ENCODE results near the gene PRSS23.

PRSS23 gene

DNA sequence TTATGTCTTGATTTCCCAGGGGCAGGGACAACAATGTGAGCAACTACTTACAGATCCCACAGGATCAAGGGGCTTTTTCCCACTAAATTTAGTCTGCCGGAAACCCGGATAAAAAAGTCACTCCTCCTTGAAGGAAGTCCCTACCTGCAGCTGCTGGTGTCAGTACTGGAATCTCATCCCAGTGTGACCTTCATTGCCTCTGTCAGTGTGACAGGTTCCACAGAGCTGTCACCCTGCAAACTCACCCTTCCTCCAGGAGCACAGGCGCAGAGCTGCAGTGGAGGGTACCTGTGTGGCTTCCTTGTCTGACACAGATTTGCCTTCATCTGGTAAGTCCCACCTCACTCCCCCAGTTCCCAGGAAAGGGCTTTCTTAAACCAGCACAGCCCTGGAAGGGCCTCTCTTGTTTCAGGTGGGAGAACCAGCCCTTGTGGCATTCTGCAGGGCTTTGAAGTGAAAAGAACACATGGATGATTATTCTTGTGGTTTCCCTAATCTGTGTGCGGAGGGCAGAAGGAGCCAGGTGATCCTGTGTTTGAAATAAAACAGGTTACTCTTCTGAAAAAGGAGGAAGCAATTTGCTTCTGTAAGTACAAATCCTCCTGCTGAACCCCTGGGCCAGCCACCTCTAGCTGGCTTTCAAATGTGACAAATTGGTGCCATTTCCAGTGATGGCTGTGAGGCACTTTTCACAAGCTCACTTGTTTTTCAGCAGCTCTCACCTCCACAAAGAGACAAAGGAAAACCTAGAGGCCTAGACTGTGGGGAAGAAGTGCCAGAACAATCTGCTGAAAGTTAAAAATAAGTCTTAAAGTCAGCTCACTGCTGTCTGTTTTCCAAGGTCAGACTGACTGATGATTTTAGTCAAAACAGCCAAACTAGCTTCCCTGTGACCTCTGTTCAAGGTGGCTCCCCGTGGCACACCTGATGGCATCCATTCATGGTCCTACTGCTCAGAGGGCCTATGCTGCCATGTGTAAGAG, 9.2 kb upstream of the PRSS23 start:
- DNase-seq: no peak

DNA sequence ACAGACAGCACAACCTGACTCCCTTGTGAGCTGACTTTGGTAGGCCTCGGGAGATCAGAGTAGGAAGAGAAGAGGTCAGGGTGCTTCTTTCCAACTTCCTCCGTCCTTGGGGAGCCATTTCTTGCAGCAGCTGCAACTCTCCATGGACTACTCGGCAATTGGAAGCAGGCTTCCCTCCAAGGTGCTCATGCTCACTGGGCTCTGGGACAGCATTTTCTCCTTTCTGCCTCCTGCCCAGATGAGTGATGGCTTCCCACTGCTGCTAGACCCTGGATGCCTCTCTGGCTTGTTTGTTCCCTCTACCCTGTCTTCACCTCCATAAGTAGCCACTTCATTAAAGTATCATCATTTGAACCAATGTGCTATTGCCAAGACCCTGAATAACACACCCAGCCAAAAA, 8.2 kb upstream of the PRSS23 start:
- DNase-seq: no peak

- no peak for DNase-seq
These were observed 7.0 kb upstream of the PRSS23 start for GRCh38 chr11:86793307-86793706.

GRCh38 chr11:86795511-86795910, 4.8 kb upstream of the PRSS23 start:
- DNase-seq: no peak

- DNase-seq: no peak
These were observed 4.4 kb upstream of the PRSS23 start for GRCh38 chr11:86795949-86796348.

DNA sequence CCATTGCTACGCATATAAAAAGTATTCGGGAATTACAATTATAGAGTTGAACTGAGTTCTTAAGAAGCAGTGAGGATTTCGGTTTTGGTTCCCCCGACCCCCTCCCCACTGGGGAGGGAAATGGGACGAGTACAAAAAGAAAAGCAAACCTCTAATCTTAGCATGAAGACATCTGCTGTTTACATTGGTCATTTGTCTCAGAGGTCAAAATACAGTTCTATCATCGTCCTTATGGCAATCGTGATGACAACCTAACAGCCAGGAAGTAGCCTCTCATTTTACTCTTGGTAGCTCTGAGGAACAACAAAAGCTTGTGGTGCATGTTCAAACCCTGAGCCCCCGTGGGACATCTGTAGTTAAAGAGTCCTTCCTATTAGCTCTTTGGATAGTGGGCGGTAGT, 3.2 kb upstream of the PRSS23 start:
- no peak for DNase-seq

DNA sequence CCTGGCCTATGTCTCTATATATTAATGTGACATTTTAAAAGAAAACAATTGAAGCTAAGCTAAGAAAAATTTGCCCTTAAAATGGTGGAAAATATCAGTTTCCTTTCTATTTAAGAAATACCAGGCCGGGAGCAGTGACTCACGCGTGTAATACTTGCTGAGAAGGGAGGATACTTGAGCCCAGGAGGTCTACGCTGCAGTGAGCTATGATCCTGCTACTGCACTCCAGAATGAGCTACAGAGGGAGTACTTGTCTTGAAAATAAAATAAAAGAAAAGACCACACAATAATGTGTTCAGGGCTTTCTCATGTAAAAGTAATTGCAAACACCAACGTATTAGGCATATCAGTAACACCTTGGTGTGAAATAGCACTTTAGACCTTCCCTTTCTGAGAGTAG, 1.4 kb upstream of the PRSS23 start:
- no peak for DNase-seq

- peak; percentile 46 for DNase-seq
These were observed 664 bp upstream of the PRSS23 start for GRCh38 chr11:86799680-86800075.

GRCh38 chr11:86800960-86801272, 574 bp downstream of the PRSS23 start:
- DNase-seq: no peak

DNA sequence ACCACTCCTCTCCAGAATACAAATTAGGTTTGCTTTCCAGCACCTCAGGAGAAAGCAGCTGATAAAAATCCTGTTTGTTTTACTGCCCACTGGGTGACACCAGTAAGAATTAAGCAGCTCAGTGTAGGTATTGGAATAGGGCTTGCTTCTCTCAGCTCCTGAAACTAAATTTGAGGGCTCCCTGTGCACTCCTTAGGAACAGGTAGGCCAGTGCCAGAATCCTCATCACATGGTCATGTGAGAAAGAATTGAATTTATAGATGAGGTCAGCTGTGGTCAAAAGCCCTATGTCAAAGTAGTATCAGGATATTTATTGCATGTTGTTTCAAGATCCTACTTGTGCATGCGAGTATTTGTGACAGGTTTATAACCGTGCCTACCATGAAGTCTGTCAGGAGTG, 1.0 kb downstream of the PRSS23 start:
- DNase-seq: no peak

DNA sequence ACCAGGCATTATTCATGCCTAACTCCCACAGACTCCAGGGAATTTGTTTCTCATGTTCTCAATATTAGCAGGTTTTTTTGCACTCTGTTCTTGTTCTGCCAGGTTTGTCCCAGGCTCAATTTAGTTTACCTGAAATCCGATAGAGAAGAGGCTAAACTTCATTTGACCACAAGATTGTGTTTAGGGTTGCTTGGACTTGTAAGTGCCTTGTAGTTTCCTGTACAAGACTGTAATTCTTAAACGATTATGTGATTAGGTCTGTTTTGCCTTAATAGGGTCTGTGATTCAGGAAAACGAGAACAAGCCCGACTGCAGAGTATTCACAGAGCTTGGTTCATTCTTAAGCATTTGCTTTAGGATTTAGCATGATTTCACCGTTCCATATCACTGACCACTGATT, 1.8 kb downstream of the PRSS23 start:
- no peak for DNase-seq

GRCh38 chr11:86802601-86803051, 2.3 kb downstream of the PRSS23 start:
- DNase-seq: no peak

- no peak for DNase-seq
These were observed 3.0 kb downstream of the PRSS23 start for GRCh38 chr11:86803136-86804045.

- no peak for DNase-seq
These were observed 4.6 kb downstream of the PRSS23 start for GRCh38 chr11:86804951-86805350.

DNA sequence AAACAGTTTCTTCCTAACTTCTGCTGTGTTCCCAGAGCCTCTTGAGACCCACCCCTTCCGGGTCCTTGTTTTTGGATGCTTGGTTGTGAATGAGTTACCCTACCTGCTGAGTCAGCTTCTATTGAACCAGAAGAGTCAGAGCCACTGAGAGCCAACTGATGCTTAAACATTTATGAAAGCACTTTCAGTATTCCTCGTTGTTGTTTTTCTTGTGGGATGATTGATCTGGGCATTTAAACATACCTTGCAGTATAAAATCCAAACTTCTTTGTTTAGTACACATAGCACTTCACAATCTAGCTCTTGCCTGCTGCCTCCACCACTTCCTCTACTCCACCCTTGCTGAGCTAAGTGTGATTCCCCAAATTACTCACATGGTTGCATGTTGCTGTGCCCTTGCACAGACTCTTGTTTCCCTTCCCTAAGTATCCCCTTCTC, 5.5 kb downstream of the PRSS23 start:
- DNase-seq: no peak

DNA sequence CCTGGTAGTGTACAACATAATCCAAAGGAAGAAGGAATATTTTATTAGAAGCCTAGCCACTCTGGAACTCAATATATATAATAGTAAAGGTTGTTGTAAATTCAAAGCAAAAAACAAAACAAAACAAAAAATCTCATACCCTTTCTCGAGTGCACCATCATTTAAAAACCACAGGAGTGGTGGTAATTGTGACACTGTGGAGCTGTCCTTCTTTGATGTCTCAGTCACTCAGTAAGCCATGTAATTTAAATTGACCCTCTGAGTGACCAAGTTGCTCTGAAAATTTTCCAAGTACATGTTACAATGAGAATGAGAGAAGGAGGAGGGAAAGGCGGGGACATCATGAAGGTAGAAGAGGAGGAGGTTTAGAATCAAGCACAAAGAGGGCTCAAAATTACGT, 6.6 kb downstream of the PRSS23 start:
- no peak for DNase-seq

GRCh38 chr11:86807360-86807759, 7.0 kb downstream of the PRSS23 start:
- no peak for DNase-seq

DNA sequence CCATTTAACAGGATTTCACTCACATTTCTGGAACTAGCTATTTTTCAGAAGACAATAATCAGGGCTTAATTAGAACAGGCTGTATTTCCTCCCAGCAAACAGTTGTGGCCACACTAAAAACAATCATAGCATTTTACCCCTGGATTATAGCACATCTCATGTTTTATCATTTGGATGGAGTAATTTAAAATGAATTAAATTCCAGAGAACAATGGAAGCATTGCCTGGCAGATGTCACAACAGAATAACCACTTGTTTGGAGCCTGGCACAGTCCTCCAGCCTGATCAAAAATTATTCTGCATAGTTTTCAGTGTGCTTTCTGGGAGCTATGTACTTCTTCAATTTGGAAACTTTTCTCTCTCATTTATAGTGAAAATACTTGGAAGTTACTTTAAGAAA, 9.2 kb downstream of the PRSS23 start:
- DNase-seq: no peak

DNA sequence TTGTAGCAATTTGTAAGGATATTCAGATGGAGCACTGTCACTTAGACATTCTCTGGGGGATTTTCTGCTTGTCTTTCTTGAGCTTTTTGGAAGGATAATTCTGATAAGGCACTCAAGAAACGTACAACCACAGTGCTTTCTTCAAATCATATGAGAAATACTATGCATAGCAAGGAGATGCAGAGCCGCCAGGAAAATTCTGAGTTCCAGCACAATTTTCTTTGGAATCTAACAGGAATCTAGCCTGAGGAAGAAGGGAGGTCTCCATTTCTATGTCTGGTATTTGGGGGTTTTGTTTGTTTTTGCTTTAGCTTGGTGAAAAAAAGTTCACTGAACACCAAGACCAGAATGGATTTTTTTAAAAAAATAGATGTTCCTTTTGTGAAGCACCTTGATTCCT, 9.9 kb downstream of the PRSS23 start:
- DNase-seq: no peak

DNA sequence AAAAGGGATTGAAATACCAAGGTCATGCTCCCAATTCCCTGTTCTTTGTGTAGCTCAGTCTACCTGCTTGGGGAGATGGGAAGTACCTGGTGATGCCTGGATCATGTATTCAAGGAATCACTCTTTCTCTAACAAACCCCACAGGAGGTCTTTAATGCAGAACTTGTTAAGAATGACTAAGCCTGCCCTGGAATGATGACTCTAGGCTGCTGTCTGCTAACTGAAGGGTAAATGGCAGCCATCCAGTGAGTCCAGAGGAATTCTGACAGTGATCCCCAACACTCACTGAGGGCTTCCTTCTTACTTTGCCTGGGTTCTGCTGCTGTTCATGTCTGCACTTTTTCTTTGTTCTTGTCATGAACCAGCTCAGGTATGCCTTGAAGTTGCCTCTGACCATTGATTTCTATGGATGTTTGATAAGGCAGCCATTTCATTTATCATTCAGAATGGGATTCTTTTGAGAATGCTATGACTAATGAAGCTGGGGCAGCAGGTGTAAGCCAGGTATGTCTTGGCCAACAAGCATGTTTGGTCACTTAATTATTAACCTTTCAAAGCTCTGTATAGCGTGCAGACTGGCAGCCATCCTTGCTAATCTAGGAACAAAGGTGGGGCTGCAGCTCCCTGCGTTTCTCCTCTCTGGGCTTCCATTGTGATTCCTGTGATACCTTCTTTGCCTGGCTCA, 11.4 kb downstream of the PRSS23 start:
- no peak for DNase-seq

DNA sequence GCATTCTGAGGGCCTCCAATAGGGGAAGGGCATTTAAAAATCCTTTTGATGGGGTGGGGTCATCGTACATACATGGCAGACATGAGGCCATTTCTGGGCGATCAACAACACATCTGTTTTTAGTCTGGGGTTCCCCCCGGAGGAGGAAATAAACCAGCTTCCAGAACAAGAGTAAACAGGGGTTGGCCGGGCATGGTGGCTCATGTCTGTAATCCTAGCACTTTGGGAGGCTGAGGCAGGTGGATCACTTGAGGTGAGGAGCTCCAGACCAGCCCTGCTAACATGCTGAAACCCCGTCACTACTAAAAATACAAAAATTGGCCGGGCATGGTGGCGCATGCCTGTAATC, 12.0 kb downstream of the PRSS23 start:
- no peak for DNase-seq

GRCh38 chr11:86812981-86813380, 12.6 kb downstream of the PRSS23 start:
- DNase-seq: no peak

- DNase-seq: no peak
These were observed 14.4 kb downstream of the PRSS23 start for GRCh38 chr11:86814775-86815174.
